Left ventricle myocardium inferior (tissue), 1 donor: Measurements from ENCODE around the gene NAT9. TPM values are rescaled to one million over a fixed set of nuclear protein-coding genes. Genes with fewer than 3 reads are reported as not detected.
A peak's percentile ranks its signal among the peaks of the same experiment; 100 is the strongest.

Experiments
- DNase-seq: peaks from one replicate; pipeline ENCODE4 v3.0.0-alpha.2; 2020
- H3K27ac ChIP-seq: fragments of 200-600 bp; replicated peaks from 2 replicates; pipeline ENCODE4 v1.8.0; 2021
- H3K27me3 ChIP-seq: fragments of 200-600 bp; 2 replicates; pipeline ENCODE4 v1.8.0; 2021; ENCODE audit warnings: low read depth
- H3K36me3 ChIP-seq: fragments of 200-600 bp; 2 replicates; pipeline ENCODE4 v1.8.0; 2021
- H3K4me1 ChIP-seq: fragments of 200-600 bp; 2 replicates; pipeline ENCODE4 v1.8.0; 2021
- H3K4me3 ChIP-seq: fragments of 200-600 bp; 2 replicates; pipeline ENCODE4 v1.8.0; 2021; ENCODE audit warnings: mild to moderate bottlenecking, moderate library complexity
- H3K9me3 ChIP-seq: fragments of 200-600 bp; replicated peaks from 2 replicates; pipeline ENCODE4 v1.8.0; 2021
- intact Hi-C: fragments of 100-400 bp; cut with micrococcal nuclease; formaldehyde crosslinking; loops from one replicate; pipeline ENCODE4 v1.11.0; 2022
- total RNA-seq: library from RNA; stranded (reverse); fragmentation: NEBNext Ultra II Directional; extraction: Animal tissue kit (Norgen Biotek cat#: 25700); gene quantifications from one replicate; pipeline ENCODE4 v1.2.1, GENCODE V29; 2021
- TF ChIP-seq, protein P1 (sequence below): fragments of 200-600 bp; IDR thresholded peaks from 2 replicates; pipeline ENCODE4 v1.8.0; 2021; ENCODE audit warnings: antibody characterized with exemption, mild to moderate bottlenecking, borderline replicate concordance
- donor health status: DM: no; HTN: yes; CAD: no; lungs with severe emphysema.

The NAT9 gene
- total RNA-seq, 1 donor from 2014 or later = 18.6 TPM

DNA sequence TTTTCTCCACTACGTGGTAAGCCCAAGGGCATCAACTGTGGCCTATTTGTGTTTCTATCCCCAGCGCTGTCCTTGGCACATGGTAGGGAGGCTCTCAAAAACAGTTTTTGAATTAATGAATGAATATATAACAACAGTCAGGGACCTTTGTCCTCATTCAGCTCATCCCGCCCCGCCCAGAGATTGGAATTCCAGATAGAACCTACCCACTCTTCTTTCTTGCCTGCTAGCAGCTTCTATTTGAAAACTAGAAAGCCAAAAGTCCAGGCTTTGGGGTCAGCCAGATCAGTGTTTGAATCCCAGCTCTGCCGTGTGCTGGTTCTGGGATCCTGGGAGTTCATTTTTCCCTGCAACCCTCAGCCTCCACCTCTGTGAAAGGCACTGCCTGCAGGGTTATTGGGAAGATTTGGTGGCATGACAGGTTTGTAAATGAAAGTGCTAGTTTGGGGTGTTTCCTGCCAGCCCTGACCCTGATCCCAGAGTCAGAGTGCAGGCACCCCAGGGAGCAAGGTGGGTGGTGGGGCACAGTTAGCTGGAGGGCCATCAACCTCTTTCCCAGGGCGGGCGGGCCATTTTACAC, 23.2 kb downstream of the NAT9 start:
- Histone ChIP-seq H3K4me3 (no peak overlapping the region), H3K9me3 (no peaks in the 10 kb centered on the region), H3K27ac (no peak overlapping the region), H3K4me1 (peaks cover 72% of the 10 kb centered on the region), H3K27me3 (no peaks in the 10 kb centered on the region), H3K36me3 (no peaks in the 10 kb centered on the region)
- intact Hi-C loops = no loop called here
- DNase-seq = no peak
- TF ChIP-seq, protein P1, sequence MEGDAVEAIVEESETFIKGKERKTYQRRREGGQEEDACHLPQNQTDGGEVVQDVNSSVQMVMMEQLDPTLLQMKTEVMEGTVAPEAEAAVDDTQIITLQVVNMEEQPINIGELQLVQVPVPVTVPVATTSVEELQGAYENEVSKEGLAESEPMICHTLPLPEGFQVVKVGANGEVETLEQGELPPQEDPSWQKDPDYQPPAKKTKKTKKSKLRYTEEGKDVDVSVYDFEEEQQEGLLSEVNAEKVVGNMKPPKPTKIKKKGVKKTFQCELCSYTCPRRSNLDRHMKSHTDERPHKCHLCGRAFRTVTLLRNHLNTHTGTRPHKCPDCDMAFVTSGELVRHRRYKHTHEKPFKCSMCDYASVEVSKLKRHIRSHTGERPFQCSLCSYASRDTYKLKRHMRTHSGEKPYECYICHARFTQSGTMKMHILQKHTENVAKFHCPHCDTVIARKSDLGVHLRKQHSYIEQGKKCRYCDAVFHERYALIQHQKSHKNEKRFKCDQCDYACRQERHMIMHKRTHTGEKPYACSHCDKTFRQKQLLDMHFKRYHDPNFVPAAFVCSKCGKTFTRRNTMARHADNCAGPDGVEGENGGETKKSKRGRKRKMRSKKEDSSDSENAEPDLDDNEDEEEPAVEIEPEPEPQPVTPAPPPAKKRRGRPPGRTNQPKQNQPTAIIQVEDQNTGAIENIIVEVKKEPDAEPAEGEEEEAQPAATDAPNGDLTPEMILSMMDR = no peak

DNA sequence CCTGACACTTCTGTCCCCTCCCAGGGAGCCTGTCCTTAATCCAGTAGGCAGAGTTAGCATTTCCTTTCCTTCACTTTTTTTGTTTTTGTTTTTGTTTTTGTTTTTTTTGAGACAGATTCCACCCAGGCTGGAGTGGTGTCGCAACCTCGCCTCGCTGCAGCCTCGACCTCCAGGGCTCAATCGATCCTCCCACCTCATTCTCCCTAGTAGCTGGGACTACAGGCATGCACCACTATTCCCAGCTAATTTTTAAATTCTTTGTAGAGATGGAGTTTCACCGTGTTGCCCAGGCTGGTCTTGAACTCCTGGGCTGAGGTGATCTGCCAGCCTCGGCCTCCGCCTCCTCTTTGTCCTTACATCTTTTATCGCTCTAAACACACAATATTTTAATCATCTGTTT, 23.7 kb downstream of the NAT9 start:
- no peaks in the 10 kb centered on the region for H3K27me3 ChIP-seq
- intact Hi-C loops = no loop called here

DNA sequence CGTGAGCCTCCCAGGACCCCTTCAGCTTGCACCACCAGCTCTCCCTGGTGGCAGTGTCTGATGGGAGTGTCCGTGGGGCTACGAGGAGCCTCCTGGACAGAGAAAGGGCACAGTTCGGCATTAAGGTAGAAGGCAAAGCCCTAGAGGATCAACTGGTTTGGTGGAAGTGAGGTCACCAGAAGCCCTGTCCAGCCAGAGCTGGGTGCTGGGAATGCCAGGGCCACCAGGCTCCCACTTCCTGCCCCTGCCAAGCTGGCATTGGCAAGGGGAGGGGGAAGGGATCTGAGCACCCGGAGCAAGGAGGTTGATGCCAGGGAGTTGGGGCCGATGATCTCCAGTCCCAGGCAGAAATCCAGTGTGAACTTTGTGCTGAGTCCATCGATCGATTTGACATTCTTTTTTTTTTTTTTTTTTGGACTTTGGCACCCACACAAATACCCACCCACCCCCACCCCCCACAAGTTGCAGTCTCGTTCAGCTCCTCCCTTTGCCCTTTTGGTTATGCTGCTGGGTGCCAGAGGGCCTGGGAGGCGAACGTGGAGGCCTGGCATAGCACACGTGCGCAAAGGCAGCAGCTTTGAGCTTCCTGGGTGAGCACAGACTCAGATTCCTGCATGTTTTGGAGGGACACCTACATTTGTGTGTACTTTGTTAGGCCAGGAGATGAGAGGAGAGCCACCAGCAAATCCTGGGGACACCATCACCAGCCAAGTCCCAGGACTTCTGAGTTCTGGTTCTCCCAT, 25.6 kb downstream of the NAT9 start:
- no peak for DNase-seq
- Histone ChIP-seq H3K27me3 (no peaks in the 10 kb centered on the region), H3K36me3 (no peaks in the 10 kb centered on the region), H3K27ac (peak overlapping the region; percentile 87), H3K4me1 (peaks cover 75% of the 10 kb centered on the region), H3K4me3 (peak overlapping the region; percentile 87), H3K9me3 (no peaks in the 10 kb centered on the region)
- TF ChIP-seq, protein P1 = no peak
- intact Hi-C loops = no loop called here

More for the DNA sequence above, 23.7 kb downstream of the NAT9 start:
- H3K27ac ChIP-seq = no peak overlapping the region
- TF ChIP-seq, protein P1 = no peak
- H3K4me3 ChIP-seq = no peak overlapping the region
- no peaks in the 10 kb centered on the region for H3K36me3 ChIP-seq
- no peak for DNase-seq
- peaks cover 72% of the 10 kb centered on the region for H3K4me1 ChIP-seq
- H3K9me3 ChIP-seq = no peaks in the 10 kb centered on the region

DNA sequence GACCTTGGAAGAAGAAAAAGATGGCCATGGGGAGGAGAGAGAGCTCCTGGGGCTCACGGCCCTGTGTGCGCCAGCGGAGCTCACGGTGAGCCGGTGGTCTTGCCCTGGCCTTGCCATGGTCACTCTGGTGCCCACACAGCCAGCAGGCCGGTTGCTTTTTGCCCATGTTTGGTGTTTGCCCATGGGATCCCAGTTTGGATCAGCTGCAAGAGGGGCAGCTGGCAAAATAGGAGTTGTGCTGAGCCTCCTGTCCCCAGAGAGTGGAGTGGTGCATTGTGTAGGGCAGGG, 26.2 kb downstream of the NAT9 start:
- Histone ChIP-seq H3K36me3 (no peaks in the 10 kb centered on the region), H3K27me3 (no peaks in the 10 kb centered on the region), H3K9me3 (no peaks in the 10 kb centered on the region), H3K4me1 (peaks cover 77% of the 10 kb centered on the region), H3K27ac (peak overlapping the region; percentile 87), H3K4me3 (peak overlapping the region; percentile 87)
- TF ChIP-seq, protein P1 = no peak
- DNase-seq = no peak
- intact Hi-C loops = no loop called here

DNA sequence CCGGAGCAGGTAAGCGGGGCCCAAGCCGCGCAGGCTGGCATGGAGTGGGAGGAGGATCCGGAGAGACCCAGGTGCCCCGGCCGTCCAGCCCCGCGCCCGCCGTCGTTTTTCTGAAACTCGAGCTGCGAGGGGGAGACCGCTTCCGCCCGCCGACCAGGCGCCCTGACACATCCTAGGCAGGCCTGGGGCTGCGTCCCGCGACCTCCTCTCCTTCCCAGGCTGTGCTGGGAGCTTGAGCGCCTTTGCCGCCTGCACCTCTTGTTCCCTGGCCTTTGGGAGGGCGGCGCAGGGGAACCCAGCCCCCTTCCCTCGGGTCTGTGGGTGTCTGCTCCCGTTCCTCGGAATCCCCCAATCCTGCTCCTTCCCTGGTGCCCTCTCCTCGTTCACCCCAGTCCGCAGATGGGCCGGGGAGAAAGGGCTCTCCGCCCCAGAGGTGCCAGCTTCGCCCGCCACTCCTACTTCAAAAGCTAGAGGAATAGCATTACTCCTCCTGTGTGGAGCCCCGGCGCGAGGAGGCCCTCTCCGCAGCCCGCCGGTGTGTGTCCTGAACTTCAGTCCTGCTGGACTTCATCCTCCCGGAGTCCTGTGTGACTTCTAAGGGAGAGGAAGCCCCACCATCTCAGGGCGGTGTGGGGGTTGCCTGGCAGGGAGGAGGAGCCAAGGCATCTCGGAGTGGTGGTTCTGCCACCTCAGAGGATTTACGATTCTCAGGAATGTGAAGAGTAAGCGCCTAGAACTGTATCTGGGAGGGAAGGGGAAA, 26.7 kb downstream of the NAT9 start:
- Histone ChIP-seq H3K9me3 (no peaks in the 10 kb centered on the region), H3K4me1 (peaks cover 81% of the 10 kb centered on the region), H3K27ac (peak overlapping the region; percentile 87), H3K27me3 (no peaks in the 10 kb centered on the region), H3K4me3 (peak overlapping the region; percentile 87), H3K36me3 (no peaks in the 10 kb centered on the region)
- DNase-seq = no peak
- TF ChIP-seq, protein P1 = peak; percentile 2
- intact Hi-C loops = loop anchor here (2.0 kb wide), 1 partner anchor 27 kb away; the partner anchor contains the start of gene NAT9
